HG03354 (cell line): ENCODE results near the gene CEP162.
"Not testable (repeated sequence)": the region's sequence is repeated elsewhere in the genome, so short reads cannot be mapped to it uniquely, and the experiment has no call there.

Experiments
- ATAC-seq: cut with Tn5 transposase; IDR thresholded peaks from one replicate; pipeline ENCODE4 v1.9.1; 2021; ENCODE audit warnings: mild to moderate bottlenecking; ENCODE audit not compliant: unreplicated experiment, poor library complexity, severe bottlenecking

Gene CEP162

DNA sequence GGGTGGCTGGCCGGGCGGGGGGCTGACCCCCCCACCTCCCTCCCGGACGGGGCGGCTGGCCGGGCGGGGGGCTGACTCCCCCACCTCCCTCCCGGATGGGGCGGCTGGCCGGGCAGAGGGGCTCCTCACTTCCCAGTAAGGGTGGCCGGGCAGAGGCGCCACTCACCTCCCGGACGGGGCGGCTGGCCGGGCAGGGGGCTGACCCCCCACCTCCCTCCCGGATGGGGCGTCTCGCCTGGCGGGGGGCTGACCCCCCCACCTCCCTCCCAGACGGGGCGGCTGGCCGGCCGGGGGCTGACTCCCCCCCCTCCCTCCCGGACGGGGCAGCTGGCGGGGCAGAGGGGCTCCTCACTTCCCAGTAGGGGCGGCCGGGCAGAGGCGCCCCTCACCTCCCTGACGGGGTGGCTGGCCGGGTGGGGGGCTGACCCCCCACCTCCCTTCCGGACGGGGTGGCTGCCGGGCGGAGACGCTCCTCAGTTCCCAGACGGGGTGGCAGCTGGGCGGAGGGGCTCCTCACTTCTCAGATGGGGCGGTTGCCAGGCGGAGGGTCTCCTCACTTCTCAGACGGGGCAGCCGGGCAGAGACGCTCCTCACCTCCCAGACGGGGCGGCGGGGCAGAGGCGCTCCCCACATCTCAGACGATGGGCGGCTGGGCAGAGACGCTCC lies 17.1 kb upstream of the CEP162 start:
- not testable (repeated sequence) for ATAC-seq

- ATAC-seq = no peak
These were observed 15.8 kb upstream of the CEP162 start for GRCh38 chr6:84243240-84243639.

GRCh38 chr6:84242265-84242664 lies 14.8 kb upstream of the CEP162 start:
- ATAC-seq = no peak

- no peak for ATAC-seq
These were observed 728 bp upstream of the CEP162 start for GRCh38 chr6:84228198-84228543.

GRCh38 chr6:84227044-84227433 lies 404 bp downstream of the CEP162 start:
- ATAC-seq = peak; percentile 17

GRCh38 chr6:84224251-84224650 lies 3.2 kb downstream of the CEP162 start:
- ATAC-seq = no peak

DNA sequence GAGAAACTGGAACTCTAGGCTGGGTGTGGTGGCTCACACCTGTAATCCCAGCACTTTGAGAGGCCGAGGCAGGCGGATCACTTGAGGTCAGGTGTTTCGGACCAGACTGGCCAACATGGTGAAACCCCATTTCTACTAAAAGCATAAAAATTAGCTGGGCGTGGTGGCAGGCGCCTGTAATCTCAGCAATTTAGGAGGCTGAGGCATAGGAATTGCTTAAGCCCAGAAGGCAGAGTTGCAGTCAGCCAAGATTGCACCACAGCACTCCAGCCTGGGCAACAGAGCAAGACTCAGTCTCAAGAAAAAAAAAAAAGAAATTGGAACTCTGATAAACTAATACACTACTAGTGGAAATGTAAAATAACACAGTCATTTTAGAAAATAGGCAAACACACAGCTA lies 3.8 kb downstream of the CEP162 start:
- not testable (repeated sequence) for ATAC-seq

GRCh38 chr6:84222426-84222825 lies 5.0 kb downstream of the CEP162 start:
- ATAC-seq = peak; percentile 30

GRCh38 chr6:84220809-84221409 lies 6.5 kb downstream of the CEP162 start:
- ATAC-seq = no peak

DNA sequence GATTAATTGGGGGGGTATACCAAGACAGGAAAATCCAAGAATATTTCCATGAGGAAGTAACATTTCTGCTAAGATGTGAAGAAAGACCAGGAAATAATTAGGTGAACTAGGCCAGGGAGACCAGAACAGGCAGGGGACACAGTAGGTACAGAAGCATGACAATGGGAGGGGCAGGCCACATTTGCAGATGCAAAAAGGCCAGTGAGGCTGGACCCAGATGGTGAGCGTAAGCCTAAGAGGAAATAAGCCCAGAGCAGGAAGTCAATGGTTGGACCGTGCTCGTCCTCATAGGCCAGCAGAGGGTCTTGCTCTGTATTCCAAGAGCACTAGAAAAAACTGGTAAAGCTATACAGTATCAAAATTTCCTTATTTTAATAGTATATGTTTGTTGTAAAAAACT lies 9.4 kb downstream of the CEP162 start:
- ATAC-seq = no peak

GRCh38 chr6:84213217-84213616 lies 14.2 kb downstream of the CEP162 start:
- no peak for ATAC-seq

- ATAC-seq = no peak
These were observed 23.4 kb downstream of the CEP162 start for GRCh38 chr6:84204011-84204410.

GRCh38 chr6:84199987-84200386 lies 27.5 kb downstream of the CEP162 start:
- ATAC-seq = not testable (repeated sequence)

DNA sequence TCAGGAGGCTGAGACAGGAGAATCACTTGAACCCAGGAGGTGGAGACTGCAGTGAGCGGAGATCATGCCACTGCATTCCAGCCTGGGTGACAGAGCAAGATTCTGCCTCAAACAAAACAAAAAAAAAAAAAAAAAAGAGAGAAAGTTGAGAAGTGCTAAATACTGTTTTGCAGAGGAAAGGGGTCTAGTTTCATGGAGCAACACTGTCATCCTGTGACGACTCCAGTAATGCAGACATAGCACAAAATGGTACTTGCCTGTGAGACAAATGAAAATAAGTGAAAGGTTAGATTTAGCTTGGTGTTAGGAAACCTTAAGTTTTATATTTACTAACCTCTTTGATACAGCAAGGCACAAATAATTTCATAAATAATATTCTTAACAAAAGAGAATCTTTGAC lies 29.7 kb downstream of the CEP162 start:
- ATAC-seq = no peak

- ATAC-seq = peak; percentile 78
These were observed 34.2 kb downstream of the CEP162 start for GRCh38 chr6:84193114-84193708.

DNA sequence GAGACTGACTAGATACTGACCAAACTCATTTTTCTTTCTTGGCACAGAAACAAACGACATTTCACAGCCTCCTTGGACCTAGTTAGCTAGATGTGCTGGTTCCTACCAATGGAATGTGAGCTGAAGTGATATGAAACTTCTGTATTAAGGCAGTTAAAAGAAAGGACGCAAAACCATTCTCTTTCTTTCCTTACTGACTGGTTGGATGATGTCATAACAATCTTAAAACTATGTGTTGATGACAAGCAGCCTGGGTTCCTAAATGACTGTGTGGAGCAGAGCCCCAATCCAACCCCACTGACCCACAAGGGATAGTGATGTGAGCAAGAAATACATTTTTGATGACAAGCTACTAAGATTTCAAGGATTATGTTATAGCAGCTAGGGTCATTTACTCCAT lies 35.6 kb downstream of the CEP162 start:
- ATAC-seq = no peak

GRCh38 chr6:84189356-84189755 lies 38.1 kb downstream of the CEP162 start:
- not testable (repeated sequence) for ATAC-seq

DNA sequence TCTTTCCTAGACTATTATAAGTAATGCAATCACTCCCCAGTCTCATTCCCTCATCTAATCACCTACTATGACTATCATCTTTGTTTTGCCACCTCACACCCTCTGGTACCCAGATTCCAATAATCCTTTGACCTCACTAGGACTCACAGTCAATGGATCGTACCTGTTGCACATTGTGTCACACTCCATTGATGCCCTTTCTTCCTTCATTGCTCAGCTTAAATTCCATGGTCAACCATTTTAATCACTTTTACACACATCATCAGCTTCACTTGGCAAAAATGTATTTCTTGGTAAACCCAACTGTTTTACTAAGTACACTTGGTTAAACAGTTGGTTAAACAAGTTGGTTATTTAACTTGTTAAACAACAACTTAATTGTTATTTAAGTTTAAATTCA lies 44.0 kb downstream of the CEP162 start:
- ATAC-seq = no peak

DNA sequence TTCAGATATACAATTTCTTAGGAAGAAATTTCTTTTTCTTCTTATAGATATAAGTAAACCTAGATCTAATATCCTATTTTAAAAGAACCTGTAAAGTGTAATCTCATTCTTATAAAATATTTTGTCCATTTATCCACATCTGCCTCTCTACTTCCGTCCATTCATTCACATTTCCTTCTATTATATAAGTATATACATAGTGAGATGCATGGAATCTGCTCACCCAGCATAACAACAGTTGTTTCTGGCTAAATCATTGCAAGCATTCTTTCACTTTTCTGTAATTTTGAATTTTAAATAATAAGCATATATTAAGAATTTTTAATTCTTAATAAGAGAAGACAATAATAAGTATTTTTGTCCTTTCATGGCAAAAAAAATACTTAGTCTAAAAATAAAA lies 45.4 kb downstream of the CEP162 start:
- no peak for ATAC-seq

- ATAC-seq = no peak
These were observed 50.2 kb downstream of the CEP162 start for GRCh38 chr6:84177241-84177640.

DNA sequence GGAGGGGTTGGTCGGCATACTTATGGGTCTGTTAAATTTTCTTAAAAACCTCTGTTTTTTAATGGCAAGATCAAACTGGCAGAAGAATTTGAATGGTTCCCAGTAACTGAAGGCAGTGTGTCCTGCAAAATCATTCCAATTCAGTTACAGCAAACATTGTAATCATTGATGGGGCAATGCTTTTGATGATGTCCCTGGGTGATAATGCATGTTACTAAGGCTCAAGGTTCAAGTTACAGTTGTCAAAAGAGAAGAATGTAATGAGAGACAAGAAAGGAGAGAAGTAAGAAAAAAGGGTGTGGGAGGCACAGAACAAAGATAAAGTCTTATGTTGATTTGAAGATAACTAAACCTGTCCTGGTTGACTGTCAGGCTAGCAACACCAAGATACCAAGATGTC lies 54.9 kb downstream of the CEP162 start:
- ATAC-seq = no peak
